HepG2 (cell line): ENCODE data around the gene CSNK1D. TPM values are rescaled to one million over a fixed set of nuclear protein-coding genes. Genes with fewer than 3 reads are reported as not detected.
A peak's percentile ranks its signal among the peaks of the same experiment; 100 is the strongest.

ENCODE experiments used
- JUN ChIP-seq: sonication (generic); formaldehyde crosslinking; IDR thresholded peaks from 2 replicates; pipeline ENCODE4 v1.4.0; 2020; ENCODE audit warnings: mild to moderate bottlenecking, missing genetic modification reagents
- RBM22 ChIP-seq: fragments of 200-400 bp; formaldehyde crosslinking; optimal IDR thresholded peaks from 2 replicates; pipeline ENCODE3; 2017; ENCODE audit warnings: mild to moderate bottlenecking, low read length, moderate library complexity
- RFX5 ChIP-seq: IDR thresholded peaks from 2 replicates; pipeline ENCODE4 v1.6.1; 2011; ENCODE audit warnings: low read depth, low read length, improper control_type of control experiment
- RFXAP ChIP-seq: sonication (generic); formaldehyde crosslinking; IDR thresholded peaks from 2 replicates; pipeline ENCODE4 v1.4.0; 2020; ENCODE audit warnings: missing genetic modification reagents, borderline replicate concordance
- SIN3A ChIP-seq: IDR thresholded peaks from 2 replicates; pipeline ENCODE4 v1.6.1; 2011; ENCODE audit warnings: low read depth, mild to moderate bottlenecking, control low read depth, low read length, borderline replicate concordance
- SMAD9 ChIP-seq: sonication (generic); formaldehyde crosslinking; IDR thresholded peaks from 2 replicates; pipeline ENCODE4 v1.5.1; 2020; ENCODE audit warnings: mild to moderate bottlenecking, missing genetic modification reagents
- SP2 ChIP-seq: sonication (generic); formaldehyde crosslinking; IDR thresholded peaks from 2 replicates; pipeline ENCODE4 v1.5.1; 2020; ENCODE audit warnings: mild to moderate bottlenecking, missing genetic modification reagents
- THAP11 ChIP-seq: IDR thresholded peaks from 2 replicates; pipeline ENCODE4 v1.6.1; 2016; ENCODE audit warnings: missing biosample characterization, missing genetic modification reagents
- ZC3H13 ChIP-seq: sonication (generic); formaldehyde crosslinking; IDR thresholded peaks from 2 replicates; pipeline ENCODE4 v1.8.1; 2023; ENCODE audit warnings: mild to moderate bottlenecking, missing genetic modification reagents, moderate library complexity
- ZFY ChIP-seq: sonication (generic); formaldehyde crosslinking; IDR thresholded peaks from 2 replicates; pipeline ENCODE4 v1.4.0; 2020; ENCODE audit warnings: missing genetic modification reagents
- polyA plus RNA-seq, 8 experiments: library from polyadenylated mRNA; depleted of rRNA in 3 of 8; stranded (reverse) in 7 of 8; unstranded in 1 of 8; fragments of >200 nt; fragmentation: Illumina TruSeq in 4 of 8; extraction: Trizol in 4 of 8; gene quantifications; 2 replicates each; pipeline versions ENCODE4 v1.2.1 to v1.2.3, GENCODE V29; 2011 to 2016; ENCODE audit warnings: low read depth in 4 of 8, missing spikeins in 1 of 8, mixed read lengths in 1 of 8; ENCODE audit not compliant: insufficient read depth in 1 of 8
- total RNA-seq, 5 experiments: library from RNA; depleted of rRNA; stranded (reverse); fragments of >200 nt; fragmentation: Illumina TruSeq; extraction: Trizol; gene quantifications; 2 replicates each; pipeline ENCODE4 v1.2.3, GENCODE V29; 2016; ENCODE audit warnings: low read depth in 1 of 5
- TF ChIP-seq, protein P1 (sequence below): sonication (generic); formaldehyde crosslinking; IDR thresholded peaks from 2 replicates; pipeline ENCODE4 v1.4.0; 2020; ENCODE audit warnings: missing genetic modification reagents, mild to moderate bottlenecking, borderline replicate concordance
- TF ChIP-seq, protein P2 (sequence below): sonication (generic); formaldehyde crosslinking; IDR thresholded peaks from 2 replicates; pipeline ENCODE4 v1.4.0; 2020; ENCODE audit warnings: missing genetic modification reagents, borderline replicate concordance
- TF ChIP-seq, protein P3 (sequence below): sonication (generic); formaldehyde crosslinking; IDR thresholded peaks from 2 replicates; pipeline ENCODE4 v1.5.0; 2020; ENCODE audit warnings: missing genetic modification reagents
- TF ChIP-seq, protein P4 (sequence below): sonication (generic); formaldehyde crosslinking; conservative IDR thresholded peaks from 2 replicates; pipeline ENCODE4 v1.8.0; 2022; ENCODE audit warnings: mild to moderate bottlenecking, moderate library complexity, missing genetic modification reagents
- TF ChIP-seq, protein P5 (sequence below): sonication (generic); formaldehyde crosslinking; IDR thresholded peaks from 2 replicates; pipeline ENCODE4 v1.4.0; 2020; ENCODE audit warnings: missing genetic modification reagents
- TF ChIP-seq, protein P6 (sequence below): IDR thresholded peaks from 2 replicates; pipeline ENCODE4 v1.6.1; 2016; ENCODE audit warnings: missing genetic modification reagents, missing compliant biosample characterization

The CSNK1D gene
- total and polyA plus RNA-seq, 2 of the 13 experiments (the other 11 are each of a cell fraction or from before 2014, with no cell fraction given): 31.5 to 128 TPM

DNA sequence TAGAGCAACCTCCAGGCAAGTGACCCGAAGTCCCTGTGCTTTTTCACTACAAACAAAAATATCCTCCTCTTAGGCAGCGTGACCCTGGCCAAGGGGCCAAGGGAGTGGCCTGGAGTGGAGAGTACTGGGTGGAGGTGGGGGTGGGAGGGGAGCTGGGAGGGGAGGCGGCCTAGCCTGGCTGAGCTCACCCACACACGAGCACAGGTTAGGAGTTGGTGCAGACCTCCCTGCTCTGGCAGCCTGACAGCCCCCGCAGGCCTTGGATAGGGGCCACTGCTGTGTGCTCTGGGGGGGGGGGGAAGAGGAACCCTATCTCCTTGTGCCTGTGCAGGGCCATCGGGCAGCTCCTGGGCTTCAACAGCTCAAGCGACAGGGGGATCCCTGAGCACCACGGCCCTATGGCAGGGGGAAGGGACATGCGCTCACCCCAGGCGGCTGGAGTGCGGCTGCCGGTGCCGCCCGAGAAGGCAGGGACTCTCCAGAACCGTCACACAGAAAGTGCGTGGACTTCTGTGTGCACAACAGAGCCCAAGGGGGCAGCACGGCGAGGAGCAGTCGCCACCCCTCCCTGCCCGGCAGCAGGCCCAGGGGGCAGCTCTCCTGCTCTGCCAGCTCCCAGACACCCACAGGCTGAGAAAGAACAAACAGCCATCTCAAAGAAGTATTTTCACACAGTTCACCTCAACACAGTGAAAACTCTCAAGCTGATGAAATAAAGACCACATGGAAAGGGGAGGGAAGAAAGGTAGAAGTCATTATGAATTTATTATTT, 31.4 kb downstream of the CSNK1D start (continued):
- TF ChIP-seq, protein P1, sequence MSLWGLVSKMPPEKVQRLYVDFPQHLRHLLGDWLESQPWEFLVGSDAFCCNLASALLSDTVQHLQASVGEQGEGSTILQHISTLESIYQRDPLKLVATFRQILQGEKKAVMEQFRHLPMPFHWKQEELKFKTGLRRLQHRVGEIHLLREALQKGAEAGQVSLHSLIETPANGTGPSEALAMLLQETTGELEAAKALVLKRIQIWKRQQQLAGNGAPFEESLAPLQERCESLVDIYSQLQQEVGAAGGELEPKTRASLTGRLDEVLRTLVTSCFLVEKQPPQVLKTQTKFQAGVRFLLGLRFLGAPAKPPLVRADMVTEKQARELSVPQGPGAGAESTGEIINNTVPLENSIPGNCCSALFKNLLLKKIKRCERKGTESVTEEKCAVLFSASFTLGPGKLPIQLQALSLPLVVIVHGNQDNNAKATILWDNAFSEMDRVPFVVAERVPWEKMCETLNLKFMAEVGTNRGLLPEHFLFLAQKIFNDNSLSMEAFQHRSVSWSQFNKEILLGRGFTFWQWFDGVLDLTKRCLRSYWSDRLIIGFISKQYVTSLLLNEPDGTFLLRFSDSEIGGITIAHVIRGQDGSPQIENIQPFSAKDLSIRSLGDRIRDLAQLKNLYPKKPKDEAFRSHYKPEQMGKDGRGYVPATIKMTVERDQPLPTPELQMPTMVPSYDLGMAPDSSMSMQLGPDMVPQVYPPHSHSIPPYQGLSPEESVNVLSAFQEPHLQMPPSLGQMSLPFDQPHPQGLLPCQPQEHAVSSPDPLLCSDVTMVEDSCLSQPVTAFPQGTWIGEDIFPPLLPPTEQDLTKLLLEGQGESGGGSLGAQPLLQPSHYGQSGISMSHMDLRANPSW (CRISPR knock-in tag): 0 out of 2 replicates have a peak, but pooled peaks have one; percentile 14
- TF ChIP-seq SIN3A (peak; percentile 84), RFX5 (no peak), SP2 (CRISPR knock-in tag) (0 out of 2 replicates have a peak, but pooled peaks have one; percentile 38), ZC3H13 (CRISPR knock-in tag) (peak; percentile 79; the same call in 1 of the 2 replicates), THAP11 (0 out of 2 replicates have a peak, but pooled peaks have one; percentile 23), SMAD9 (CRISPR knock-in tag) (0 out of 2 replicates have a peak, but pooled peaks have one; percentile 30), JUN (CRISPR knock-in tag) (peak; percentile 60), RBM22 (peak; percentile 95), ZFY (CRISPR knock-in tag) (peak; percentile 1; the same call in 1 of the 2 replicates), RFXAP (CRISPR knock-in tag) (0 out of 2 replicates have a peak, but pooled peaks have one; percentile 9)
- TF ChIP-seq, protein P2, sequence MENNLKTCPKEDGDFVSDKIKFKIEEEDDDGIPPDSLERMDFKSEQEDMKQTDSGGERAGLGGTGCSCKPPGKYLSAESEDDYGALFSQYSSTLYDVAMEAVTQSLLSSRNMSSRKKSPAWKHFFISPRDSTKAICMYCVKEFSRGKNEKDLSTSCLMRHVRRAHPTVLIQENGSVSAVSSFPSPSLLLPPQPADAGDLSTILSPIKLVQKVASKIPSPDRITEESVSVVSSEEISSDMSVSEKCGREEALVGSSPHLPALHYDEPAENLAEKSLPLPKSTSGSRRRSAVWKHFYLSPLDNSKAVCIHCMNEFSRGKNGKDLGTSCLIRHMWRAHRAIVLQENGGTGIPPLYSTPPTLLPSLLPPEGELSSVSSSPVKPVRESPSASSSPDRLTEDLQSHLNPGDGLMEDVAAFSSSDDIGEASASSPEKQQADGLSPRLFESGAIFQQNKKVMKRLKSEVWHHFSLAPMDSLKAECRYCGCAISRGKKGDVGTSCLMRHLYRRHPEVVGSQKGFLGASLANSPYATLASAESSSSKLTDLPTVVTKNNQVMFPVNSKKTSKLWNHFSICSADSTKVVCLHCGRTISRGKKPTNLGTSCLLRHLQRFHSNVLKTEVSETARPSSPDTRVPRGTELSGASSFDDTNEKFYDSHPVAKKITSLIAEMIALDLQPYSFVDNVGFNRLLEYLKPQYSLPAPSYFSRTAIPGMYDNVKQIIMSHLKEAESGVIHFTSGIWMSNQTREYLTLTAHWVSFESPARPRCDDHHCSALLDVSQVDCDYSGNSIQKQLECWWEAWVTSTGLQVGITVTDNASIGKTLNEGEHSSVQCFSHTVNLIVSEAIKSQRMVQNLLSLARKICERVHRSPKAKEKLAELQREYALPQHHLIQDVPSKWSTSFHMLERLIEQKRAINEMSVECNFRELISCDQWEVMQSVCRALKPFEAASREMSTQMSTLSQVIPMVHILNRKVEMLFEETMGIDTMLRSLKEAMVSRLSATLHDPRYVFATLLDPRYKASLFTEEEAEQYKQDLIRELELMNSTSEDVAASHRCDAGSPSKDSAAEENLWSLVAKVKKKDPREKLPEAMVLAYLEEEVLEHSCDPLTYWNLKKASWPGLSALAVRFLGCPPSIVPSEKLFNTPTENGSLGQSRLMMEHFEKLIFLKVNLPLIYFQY (CRISPR knock-in tag): 0 out of 2 replicates have a peak, but pooled peaks have one; percentile 41
- TF ChIP-seq, protein P3, sequence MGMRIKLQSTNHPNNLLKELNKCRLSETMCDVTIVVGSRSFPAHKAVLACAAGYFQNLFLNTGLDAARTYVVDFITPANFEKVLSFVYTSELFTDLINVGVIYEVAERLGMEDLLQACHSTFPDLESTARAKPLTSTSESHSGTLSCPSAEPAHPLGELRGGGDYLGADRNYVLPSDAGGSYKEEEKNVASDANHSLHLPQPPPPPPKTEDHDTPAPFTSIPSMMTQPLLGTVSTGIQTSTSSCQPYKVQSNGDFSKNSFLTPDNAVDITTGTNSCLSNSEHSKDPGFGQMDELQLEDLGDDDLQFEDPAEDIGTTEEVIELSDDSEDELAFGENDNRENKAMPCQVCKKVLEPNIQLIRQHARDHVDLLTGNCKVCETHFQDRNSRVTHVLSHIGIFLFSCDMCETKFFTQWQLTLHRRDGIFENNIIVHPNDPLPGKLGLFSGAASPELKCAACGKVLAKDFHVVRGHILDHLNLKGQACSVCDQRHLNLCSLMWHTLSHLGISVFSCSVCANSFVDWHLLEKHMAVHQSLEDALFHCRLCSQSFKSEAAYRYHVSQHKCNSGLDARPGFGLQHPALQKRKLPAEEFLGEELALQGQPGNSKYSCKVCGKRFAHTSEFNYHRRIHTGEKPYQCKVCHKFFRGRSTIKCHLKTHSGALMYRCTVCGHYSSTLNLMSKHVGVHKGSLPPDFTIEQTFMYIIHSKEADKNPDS (CRISPR knock-in tag): peak; percentile 73; the same call in 1 of the 2 replicates
- TF ChIP-seq, protein P4, sequence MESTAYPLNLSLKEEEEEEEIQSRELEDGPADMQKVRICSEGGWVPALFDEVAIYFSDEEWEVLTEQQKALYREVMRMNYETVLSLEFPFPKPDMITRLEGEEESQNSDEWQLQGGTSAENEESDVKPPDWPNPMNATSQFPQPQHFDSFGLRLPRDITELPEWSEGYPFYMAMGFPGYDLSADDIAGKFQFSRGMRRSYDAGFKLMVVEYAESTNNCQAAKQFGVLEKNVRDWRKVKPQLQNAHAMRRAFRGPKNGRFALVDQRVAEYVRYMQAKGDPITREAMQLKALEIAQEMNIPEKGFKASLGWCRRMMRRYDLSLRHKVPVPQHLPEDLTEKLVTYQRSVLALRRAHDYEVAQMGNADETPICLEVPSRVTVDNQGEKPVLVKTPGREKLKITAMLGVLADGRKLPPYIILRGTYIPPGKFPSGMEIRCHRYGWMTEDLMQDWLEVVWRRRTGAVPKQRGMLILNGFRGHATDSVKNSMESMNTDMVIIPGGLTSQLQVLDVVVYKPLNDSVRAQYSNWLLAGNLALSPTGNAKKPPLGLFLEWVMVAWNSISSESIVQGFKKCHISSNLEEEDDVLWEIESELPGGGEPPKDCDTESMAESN: peak; percentile 68; the same call in 1 of the 2 replicates
- TF ChIP-seq, protein P5, sequence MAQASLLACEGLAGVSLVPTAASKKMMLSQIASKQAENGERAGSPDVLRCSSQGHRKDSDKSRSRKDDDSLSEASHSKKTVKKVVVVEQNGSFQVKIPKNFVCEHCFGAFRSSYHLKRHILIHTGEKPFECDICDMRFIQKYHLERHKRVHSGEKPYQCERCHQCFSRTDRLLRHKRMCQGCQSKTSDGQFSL: peak; percentile 92
- TF ChIP-seq, protein P6, sequence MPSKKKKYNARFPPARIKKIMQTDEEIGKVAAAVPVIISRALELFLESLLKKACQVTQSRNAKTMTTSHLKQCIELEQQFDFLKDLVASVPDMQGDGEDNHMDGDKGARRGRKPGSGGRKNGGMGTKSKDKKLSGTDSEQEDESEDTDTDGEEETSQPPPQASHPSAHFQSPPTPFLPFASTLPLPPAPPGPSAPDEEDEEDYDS (CRISPR knock-in tag): peak; percentile 33; the same call in 1 of the 2 replicates
